ENCODE data around the gene GPR87.

GRCh38 chr3:151356794-151357462 is 40.3 kb upstream of the GPR87 start:
- TF ChIP-seq MYNN (IDR thresholded peaks at IDR 0.05), result no peak
- no peak for TF ChIP-seq MYNN (CRISPR knock-in tag; IDR thresholded peaks at IDR 0.05)
- no peak for TF ChIP-seq TAF1 (IDR thresholded peaks at IDR 0.05; ENCODE audit: control insufficient read depth, extremely low read depth, insufficient read depth, low read length, severe bottlenecking)
- TF ChIP-seq RBM22 (IDR thresholded peaks at IDR 0.05; ENCODE audit: low read depth, low read length, poor library complexity, severe bottlenecking), result no peak
- TF ChIP-seq, protein P1, sequence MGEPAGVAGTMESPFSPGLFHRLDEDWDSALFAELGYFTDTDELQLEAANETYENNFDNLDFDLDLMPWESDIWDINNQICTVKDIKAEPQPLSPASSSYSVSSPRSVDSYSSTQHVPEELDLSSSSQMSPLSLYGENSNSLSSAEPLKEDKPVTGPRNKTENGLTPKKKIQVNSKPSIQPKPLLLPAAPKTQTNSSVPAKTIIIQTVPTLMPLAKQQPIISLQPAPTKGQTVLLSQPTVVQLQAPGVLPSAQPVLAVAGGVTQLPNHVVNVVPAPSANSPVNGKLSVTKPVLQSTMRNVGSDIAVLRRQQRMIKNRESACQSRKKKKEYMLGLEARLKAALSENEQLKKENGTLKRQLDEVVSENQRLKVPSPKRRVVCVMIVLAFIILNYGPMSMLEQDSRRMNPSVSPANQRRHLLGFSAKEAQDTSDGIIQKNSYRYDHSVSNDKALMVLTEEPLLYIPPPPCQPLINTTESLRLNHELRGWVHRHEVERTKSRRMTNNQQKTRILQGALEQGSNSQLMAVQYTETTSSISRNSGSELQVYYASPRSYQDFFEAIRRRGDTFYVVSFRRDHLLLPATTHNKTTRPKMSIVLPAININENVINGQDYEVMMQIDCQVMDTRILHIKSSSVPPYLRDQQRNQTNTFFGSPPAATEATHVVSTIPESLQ (CRISPR knock-in tag; IDR thresholded peaks at IDR 0.05), result no peak
- no peak for TF ChIP-seq ZNF184 (CRISPR knock-in tag; IDR thresholded peaks at IDR 0.05)
- no peak for TF ChIP-seq ZBED1 (IDR thresholded peaks at IDR 0.05)

All from K562 (cell line).